IPS-20b (cell line): ENCODE results near the gene PWWP2B.

Experiments used
- H3K27ac ChIP-seq: one replicate; pipeline ENCODE4 v1.5.1; 2013; ENCODE audit warnings: low read length
- H3K27me3 ChIP-seq: 2 replicates; pipeline ENCODE4 v1.6.1; 2013; ENCODE audit warnings: mild to moderate bottlenecking, low read length, inconsistent platforms; ENCODE audit not compliant: insufficient read depth
- H3K36me3 ChIP-seq: 2 replicates; pipeline ENCODE4 v1.6.1; 2013; ENCODE audit warnings: low read depth, mild to moderate bottlenecking, inconsistent platforms, low read length, moderate library complexity; ENCODE audit not compliant: insufficient read depth
- H3K4me1 ChIP-seq: 2 replicates; pipeline ENCODE4 v1.6.1; 2013; ENCODE audit warnings: mild to moderate bottlenecking, control low read depth, inconsistent platforms, low read length, moderate library complexity; ENCODE audit not compliant: insufficient read depth
- H3K4me3 ChIP-seq: 2 replicates; pipeline ENCODE4 v1.5.1; 2013; ENCODE audit warnings: mild to moderate bottlenecking, low read length, inconsistent platforms
- H3K9ac ChIP-seq: 2 replicates; pipeline ENCODE4 v1.6.1; 2013; ENCODE audit warnings: low read depth, mild to moderate bottlenecking, inconsistent platforms, low read length, moderate library complexity
- H3K9me3 ChIP-seq: 2 replicates; pipeline ENCODE4 v1.6.1; 2013; ENCODE audit warnings: mild to moderate bottlenecking, low read depth, low read length, inconsistent platforms; ENCODE audit not compliant: insufficient read depth

Gene PWWP2B

DNA sequence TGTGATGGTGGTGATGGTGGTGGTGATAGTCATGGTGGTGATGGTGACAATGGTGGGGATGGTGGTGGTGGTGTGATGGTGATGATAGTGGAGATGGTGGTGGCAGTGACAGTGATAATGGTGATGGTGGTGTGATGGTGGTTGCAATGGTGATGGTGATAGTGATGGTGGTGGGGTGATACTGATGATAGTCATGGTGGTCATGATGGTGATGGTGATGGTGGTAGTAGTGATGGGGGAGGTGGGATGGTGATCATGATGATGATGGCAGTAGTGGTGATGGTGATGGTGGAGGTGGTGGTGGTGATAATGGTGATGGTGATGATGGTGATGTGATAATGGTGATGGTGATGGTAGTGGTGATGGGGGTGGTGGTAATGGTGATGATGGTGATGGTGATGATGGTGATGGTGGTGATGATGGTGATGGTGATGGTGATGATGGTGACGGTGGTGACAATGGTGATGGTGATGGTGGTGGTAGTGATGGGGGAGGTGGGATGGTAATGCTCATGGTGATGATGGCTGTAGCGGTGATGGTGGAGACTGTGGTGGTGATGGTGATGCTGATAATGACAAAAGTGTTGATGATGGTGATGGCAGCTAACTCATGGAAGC lies 4.7 kb upstream of the PWWP2B start:
- no peak overlapping the region for H3K9ac ChIP-seq
- peaks cover 10% of the 10 kb centered on the region; the same call in 1 of the 2 replicates for H3K27me3 ChIP-seq
- H3K9me3 ChIP-seq = no peaks in the 10 kb centered on the region
- H3K36me3 ChIP-seq = no peaks in the 10 kb centered on the region
- H3K27ac ChIP-seq = no peak overlapping the region
- H3K4me1 ChIP-seq = peaks cover 3% of the 10 kb centered on the region; the same call in 1 of the 2 replicates
- H3K4me3 ChIP-seq = no peak overlapping the region

- no peaks in the 10 kb centered on the region for H3K9me3 ChIP-seq
- peaks cover 16% of the 10 kb centered on the region for H3K27me3 ChIP-seq
- peaks cover 6% of the 10 kb centered on the region; the same call in 1 of the 2 replicates for H3K4me1 ChIP-seq
- H3K9ac ChIP-seq = no peak overlapping the region
- H3K36me3 ChIP-seq = no peaks in the 10 kb centered on the region
- no peak overlapping the region for H3K4me3 ChIP-seq
- H3K27ac ChIP-seq = no peak overlapping the region
Measured at GRCh38 chr10:132392811-132393694, 3.9 kb upstream of the PWWP2B start.

- H3K9me3 ChIP-seq = no peaks in the 10 kb centered on the region
- no peaks in the 10 kb centered on the region for H3K36me3 ChIP-seq
- peaks cover 23% of the 10 kb centered on the region for H3K27me3 ChIP-seq
- peaks cover 7% of the 10 kb centered on the region; the same call in 1 of the 2 replicates for H3K4me1 ChIP-seq
- H3K27ac ChIP-seq = no peak overlapping the region
- no peak overlapping the region for H3K9ac ChIP-seq
- H3K4me3 ChIP-seq = no peak overlapping the region
Measured at GRCh38 chr10:132393695-132394181, 3.3 kb upstream of the PWWP2B start.

DNA sequence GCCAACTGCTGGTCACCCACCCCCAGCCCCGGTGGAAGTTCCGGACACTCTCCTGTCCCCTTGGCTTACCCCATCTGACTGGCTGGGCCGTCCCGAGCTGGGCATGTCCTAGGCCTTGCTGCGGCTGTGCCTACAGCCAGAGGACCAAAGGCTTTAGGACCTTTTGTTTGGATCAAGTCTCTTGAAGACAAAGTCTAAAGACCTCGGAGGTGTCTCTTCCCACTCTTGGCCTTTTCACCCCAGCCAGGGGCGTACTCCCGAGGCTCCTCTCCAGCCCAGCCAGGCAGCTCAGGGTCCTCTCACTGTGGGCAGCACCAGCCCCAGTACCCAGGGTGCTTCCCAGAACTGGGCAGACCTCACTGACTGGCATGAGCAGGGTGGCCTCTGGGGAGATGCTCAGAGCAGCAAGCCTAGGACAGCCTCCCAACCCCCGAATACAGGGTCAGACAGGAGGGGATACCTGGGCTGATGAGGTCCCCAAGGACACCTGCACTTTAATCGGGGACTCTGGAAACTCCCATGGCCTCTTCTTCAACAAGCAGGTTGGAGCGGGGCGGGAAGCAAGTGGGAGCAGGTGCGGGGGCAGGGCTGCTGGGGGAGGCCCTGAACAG lies 2.7 kb upstream of the PWWP2B start:
- Histone ChIP-seq H3K4me3 (no peak overlapping the region), H3K36me3 (no peaks in the 10 kb centered on the region), H3K27ac (no peak overlapping the region), H3K9ac (no peak overlapping the region), H3K4me1 (peaks cover 4% of the 10 kb centered on the region; the same call in 1 of the 2 replicates), H3K27me3 (peaks cover 23% of the 10 kb centered on the region), H3K9me3 (no peaks in the 10 kb centered on the region)

DNA sequence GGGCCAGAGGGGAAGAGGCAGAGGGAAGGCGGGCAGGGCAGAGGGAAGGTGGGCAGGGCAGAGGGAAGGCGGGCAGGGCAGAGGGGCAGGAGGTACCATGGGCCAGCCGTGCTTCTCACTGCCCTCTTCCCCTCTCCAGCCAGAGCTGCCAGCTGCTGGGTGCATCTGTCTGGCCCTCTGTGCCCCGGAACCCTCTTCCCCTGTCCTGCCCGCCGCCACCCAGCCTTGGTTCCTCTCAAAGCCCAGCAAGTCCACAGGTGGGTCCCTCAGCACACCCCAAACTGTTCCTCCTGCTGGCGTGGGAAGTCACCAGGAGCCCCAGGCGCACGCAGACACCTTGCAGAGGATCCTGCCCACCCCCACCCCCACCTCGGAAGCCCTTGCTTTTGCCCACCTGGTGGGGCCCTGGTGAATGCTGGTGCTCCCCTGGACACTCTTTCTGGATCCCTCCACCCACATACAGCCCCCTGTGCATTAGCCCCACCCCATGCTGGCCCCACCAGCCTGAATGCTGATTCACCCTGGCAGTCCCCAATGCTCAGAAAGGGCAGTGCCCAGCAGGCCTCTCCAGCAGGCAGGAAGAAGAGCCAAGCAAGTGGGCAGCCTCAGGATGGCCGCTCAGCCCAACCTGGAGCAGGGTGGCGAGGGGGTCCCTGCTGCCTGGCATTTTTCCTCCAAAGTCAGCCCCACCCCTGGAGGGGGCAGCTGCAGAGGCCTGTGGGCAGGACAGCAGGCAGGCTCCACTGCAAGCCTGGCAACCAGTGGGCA lies 1.9 kb upstream of the PWWP2B start:
- H3K4me1 ChIP-seq = peaks cover 4% of the 10 kb centered on the region; the same call in 1 of the 2 replicates
- no peak overlapping the region for H3K9ac ChIP-seq
- H3K36me3 ChIP-seq = no peaks in the 10 kb centered on the region
- H3K4me3 ChIP-seq = no peak overlapping the region
- H3K27ac ChIP-seq = no peak overlapping the region
- H3K9me3 ChIP-seq = no peaks in the 10 kb centered on the region
- peaks cover 23% of the 10 kb centered on the region for H3K27me3 ChIP-seq

DNA sequence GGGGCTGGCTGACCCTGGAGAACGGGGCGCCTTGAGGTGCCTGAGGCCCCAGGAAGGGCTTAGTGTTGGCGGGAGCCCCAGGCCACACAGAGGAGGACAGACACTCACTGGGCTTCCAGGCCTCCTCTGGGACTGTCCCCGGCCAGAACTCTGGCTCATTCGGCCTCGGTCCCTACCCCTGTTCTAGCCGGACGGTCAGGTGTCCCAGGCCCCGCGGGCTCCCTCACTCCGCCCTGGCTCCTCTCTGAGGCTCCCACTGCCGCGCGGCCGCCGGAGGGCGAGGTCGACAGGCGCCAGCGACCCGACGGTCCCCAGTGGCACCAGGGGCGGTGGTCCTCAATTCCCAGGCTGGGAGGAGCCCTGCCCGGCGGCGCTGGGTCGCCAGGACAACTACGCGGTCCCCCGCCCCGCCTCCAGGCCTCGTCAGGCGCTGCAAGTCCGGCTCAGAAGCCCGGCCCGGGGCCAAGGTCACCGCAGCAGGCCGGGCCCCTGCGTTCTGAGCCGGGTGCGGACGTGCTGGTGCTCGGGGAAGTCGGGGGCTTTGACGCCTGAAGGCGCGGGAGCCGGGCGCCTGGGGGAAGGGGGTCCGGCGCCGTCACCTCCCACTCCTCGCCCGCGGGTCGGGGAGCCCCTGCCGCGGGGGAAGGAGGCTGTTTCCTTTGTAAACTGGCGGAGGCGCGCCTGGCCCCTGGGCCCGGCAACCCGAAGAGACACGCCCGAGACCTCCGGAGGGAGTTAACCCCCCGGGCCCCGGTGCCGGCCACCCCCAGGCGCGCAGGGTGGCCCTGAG lies 1.1 kb upstream of the PWWP2B start:
- Histone ChIP-seq H3K4me3 (peak overlapping the region; percentile 56; the same call in 1 of the 2 replicates), H3K4me1 (peaks cover 4% of the 10 kb centered on the region; the same call in 1 of the 2 replicates), H3K9me3 (no peaks in the 10 kb centered on the region), H3K36me3 (no peaks in the 10 kb centered on the region), H3K27me3 (peaks cover 23% of the 10 kb centered on the region), H3K9ac (no peak overlapping the region), H3K27ac (no peak overlapping the region)

DNA sequence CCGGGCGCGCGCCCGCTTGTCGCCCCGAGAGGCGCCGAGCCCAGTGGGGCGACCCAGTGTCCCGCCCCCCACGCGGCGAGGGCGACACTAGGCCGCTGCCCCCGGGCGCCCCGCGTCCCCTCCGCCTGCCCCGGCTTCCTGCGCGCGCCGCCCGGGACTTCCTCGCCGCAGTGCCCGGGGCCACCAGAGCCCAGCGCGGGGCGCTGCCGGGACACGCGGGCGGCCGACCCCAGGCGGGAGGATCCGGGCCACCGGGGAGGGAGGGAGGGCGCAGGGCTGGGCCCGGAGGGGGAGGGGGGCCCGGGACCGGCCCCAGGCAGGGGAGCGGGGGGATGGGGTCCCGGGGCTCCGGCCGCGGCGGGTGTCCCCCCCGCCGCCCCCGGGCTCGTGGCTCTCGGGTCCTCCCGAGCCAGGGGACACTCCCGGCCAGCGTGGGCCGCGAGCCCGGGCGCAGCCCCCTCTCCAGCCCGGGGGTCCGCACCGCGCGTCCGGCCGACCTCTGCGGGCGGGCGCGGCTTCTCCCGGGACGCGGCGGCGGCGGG lies 435 bp upstream of the PWWP2B start:
- H3K36me3 ChIP-seq = no peaks in the 10 kb centered on the region
- H3K9me3 ChIP-seq = no peaks in the 10 kb centered on the region
- no peak overlapping the region for H3K27ac ChIP-seq
- H3K9ac ChIP-seq = no peak overlapping the region
- peak overlapping the region; percentile 56; the same call in 1 of the 2 replicates for H3K4me3 ChIP-seq
- peaks cover 23% of the 10 kb centered on the region for H3K27me3 ChIP-seq
- H3K4me1 ChIP-seq = peaks cover 4% of the 10 kb centered on the region; the same call in 1 of the 2 replicates

DNA sequence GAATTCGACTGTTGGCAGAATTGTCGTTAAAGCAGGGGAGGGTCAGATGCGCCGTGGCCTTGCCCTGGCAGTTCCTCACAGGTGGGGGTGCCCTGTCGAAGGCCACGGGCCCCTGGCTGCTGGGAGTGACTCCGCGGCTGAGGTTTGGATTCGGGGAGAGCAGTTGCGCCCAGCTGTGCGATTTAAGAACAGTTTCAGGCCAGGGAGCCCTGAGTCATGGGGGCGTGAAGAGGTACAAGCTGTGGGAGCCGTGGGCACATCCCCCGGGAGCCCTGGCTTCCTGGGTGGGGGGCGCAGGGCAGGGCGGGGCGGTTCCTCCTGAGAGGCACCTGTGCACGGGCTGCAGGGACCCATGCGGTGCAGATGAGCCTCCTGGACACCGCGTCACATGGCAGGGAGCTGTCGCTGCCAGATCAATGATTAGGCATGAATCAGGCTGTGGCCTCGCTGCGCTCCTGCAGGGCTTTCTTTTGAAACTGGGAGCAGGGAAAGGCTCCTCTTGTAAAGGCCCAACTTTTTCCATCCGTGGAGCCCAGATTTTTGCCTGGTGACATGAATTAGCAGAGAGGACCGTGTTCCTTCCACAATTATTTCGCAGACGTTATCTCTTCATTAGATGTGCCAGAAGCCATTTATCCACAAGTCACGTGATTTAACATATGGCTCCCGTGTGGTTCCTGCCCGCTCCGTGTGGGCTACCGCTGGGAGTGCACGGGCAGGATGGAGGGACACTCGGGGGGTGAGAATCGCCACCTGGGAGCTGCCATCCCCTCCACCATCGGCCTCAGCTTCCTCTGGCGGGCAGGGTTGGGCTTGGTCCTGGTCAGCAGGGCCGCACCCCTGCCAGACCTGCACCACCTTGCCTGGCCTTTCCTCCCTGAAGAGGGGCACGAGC lies 918 bp downstream of the PWWP2B start:
- H3K27ac ChIP-seq = no peak overlapping the region

DNA sequence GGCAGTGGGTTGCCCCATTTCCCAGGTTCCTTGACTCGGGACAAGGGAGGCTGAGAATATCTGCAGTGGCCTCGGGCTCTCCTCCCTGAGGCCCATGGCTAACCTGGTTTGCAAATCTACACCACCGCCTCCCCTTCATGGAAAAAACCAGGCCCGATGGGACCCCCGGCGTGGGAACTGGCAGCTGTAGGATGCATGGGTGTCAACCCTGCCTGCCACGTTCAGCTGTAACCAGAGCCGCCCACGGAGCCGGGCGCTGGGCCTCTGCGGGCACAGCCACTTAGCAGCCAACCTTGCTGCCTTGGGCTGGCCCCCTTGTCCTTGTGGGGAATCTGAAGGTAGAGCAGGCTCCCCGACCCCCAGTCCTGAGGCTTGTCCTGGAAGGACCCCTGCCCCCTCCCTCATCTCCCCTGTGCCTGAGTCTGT lies 1.6 kb downstream of the PWWP2B start:
- Histone ChIP-seq H3K27me3 (peaks cover 23% of the 10 kb centered on the region), H3K9me3 (no peaks in the 10 kb centered on the region), H3K27ac (no peak overlapping the region), H3K4me3 (no peak overlapping the region), H3K4me1 (peaks cover 4% of the 10 kb centered on the region; the same call in 1 of the 2 replicates), H3K9ac (no peak overlapping the region), H3K36me3 (no peaks in the 10 kb centered on the region)

More for the DNA sequence above, 918 bp downstream of the PWWP2B start:
- H3K4me3 ChIP-seq = peak overlapping the region; percentile 65
- peaks cover 4% of the 10 kb centered on the region; the same call in 1 of the 2 replicates for H3K4me1 ChIP-seq
- no peaks in the 10 kb centered on the region for H3K9me3 ChIP-seq
- H3K27me3 ChIP-seq = peaks cover 23% of the 10 kb centered on the region
- H3K36me3 ChIP-seq = no peaks in the 10 kb centered on the region
- H3K9ac ChIP-seq = no peak overlapping the region
